HG03520 (cell line): ENCODE measurements around the gene SLC47A2.

Experiments
- ATAC-seq: cut with Tn5 transposase; IDR thresholded peaks from one replicate; pipeline ENCODE4 v1.9.1; 2021; ENCODE audit warnings: mild to moderate bottlenecking, moderate library complexity; ENCODE audit not compliant: unreplicated experiment

The SLC47A2 gene

GRCh38 chr17:19646788-19647696 lies 69.3 kb downstream of the SLC47A2 start:
- no peak for ATAC-seq

GRCh38 chr17:19645734-19646201 lies 70.6 kb downstream of the SLC47A2 start:
- ATAC-seq: no peak

- ATAC-seq: no peak
Measured at GRCh38 chr17:19644493-19645210, 71.7 kb downstream of the SLC47A2 start.

DNA sequence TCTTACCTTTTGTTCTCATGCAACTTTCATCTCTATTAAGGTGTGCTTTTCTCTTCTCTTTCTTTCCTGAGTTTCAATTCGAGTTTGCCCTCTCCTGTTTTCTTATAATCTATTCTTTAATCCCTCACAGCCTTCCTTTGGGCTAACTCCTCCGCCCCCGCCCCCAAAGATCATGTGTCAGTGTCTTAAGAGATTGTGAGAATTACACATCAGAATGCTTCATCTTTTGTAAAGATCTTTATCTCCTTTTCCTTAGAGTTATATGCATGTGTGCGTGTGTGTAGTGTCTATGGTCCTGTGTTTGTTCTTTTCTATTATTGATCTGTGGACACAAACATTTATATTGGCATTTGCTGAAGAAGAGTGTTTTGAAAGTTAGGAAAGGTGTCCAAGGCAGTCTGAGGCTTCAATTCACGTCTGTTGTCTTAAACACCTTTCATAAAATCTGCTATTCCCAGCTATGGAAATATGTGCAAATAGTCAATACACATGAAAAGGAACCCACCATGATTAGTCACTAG lies 74.0 kb downstream of the SLC47A2 start:
- no peak for ATAC-seq

DNA sequence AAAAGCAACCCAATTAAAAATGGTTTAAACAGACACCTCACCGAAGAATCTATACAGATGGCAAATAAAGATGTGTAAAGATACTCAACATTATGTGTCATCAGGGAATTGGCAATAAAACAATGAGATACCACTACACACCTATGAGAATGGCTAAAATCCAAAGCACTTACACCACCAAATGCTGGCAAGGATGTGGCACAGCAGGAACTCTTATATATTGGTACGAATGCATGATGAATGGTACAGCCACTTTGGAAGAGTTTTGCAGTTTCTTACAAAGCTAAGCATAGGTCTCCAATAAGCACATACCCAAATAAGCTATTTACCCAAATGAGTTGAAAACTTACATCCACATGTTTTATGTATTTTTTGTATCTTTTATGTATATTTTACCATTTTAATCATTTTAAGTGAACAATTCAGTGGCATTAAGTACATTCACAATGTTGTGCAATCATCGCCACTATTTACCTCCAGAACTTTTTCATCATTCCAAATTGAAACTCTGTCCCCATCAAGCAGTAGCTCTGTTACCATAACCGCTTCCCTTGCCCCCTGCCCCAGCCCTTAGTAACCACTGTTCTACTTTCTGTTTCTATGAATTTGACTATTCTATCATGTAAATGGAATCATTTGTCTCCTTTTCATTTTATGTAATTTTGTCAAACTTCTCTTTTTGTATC lies 74.6 kb downstream of the SLC47A2 start:
- ATAC-seq: no peak

GRCh38 chr17:19631905-19632304 lies 84.5 kb downstream of the SLC47A2 start:
- no peak for ATAC-seq

DNA sequence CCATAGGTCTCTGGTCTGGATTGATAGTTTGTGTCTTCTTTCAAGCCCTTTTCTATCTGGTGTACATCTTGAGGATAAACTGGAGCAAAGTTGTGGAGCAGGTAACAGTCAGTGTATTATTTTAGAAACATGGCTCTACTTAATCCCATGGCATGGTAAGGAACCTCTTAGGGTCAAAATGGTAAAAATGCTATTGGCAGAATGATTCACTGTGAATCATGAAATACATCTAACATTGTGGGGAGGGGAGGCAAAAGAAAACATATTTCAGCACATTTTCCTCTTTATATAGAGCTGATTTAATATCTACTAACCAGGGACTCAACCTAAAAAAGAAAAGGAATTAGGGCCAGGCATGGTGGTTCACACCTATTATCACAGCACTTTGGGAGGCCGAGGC lies 85.7 kb downstream of the SLC47A2 start:
- no peak for ATAC-seq

- ATAC-seq: no peak
Measured at GRCh38 chr17:19630035-19630434, 86.3 kb downstream of the SLC47A2 start.

DNA sequence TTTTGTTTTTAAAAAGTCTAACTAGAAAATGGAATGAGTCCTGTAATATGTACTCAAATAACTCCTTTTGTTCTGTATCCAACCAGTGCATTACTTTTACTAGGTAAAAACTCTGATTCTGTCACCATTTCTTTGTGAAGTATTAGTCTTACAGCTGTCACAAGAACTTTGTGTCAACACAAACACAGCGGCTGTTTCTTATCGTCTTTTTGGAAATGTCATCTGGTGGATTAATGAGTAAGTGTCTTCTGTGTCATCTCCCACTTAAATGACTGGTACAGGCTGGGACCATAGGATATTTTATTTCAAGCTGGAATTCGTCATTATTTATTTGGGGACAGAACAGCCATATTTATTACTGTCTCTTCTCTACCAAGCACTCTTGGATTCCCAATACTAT lies 86.9 kb downstream of the SLC47A2 start:
- no peak for ATAC-seq
